ENCODE data around the gene LPP.
A peak's percentile ranks its signal among the peaks of the same experiment; 100 is the strongest.

LPP gene

DNA sequence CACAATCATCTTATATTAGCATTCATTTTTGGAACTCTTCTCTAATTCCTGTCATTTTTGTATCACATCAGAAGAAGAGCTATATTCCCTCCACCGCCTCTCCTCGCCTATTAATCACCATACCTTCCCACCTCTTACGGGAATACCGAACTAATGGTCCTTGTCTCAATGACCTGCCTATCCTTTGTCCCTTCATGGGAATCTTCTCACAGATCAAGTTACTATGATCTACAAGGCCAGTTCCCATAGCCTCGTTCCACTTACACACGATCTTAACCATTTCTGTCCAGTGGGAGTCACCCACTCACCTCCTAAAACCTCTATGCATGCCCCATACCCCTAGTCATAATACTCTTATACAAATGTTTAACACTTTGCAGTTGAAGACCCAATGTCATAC lies 675.2 kb downstream of the LPP start:
- no peak for DNase-seq

DNA sequence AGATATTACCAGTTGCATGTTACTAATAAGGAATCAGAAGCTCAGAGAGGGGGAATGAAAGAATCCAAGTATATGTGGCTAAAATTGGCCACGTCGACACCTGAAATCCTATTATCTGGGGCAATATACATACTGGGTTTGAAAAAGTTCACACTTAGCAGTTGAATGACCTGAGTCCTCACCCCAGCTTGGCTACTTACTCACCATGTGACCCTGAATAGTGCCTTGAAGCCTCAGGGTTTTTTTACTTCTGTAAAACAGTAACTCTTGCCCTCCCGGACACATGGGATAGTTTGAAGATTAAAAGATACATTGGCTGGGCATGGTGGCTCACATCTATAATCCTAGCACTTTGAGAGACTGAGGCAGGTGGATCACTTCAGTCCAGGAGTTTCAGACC lies 675.6 kb downstream of the LPP start:
- no peak for DNase-seq

GRCh38 chr3:188830893-188831292 lies 676.9 kb downstream of the LPP start:
- no peak for DNase-seq

- DNase-seq: no peak
Observed at GRCh38 chr3:188832146-188832545, 678.2 kb downstream of the LPP start.

DNA sequence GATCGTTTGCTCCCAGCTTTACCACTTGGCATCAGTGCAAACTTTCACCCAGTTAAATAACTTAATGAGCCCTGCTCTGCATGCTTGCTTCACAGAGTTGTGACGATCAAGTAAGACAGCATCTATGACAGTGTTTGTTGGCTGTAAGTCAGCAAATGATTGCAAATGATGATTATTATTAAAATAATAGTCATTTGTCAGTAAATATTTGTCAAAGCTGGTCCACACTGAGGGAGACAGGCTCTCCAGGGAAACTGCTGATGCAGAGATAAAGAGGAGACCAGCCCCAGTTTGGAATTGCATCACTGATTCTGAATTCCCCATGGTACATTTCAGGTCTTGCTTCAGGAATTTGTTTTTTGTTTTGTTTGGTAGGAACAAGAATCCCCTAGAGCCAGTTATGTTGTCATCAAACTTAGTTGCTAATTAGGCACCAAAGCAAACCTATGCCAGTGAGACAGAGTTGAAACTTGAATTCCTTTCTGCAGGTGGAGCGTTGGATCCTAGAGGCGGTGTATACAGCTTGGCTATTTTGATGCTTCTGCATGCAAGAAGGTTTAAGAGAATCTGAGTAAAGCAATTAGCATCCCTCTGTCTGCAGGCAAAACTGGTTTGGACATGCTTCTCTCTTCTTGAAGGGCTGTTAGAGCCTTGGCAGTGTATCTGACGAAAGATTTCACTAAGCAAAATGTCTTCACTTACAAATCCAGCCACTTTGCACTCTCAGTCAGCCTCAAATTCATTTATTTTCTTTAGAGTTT lies 679.2 kb downstream of the LPP start:
- no peak for DNase-seq

DNA sequence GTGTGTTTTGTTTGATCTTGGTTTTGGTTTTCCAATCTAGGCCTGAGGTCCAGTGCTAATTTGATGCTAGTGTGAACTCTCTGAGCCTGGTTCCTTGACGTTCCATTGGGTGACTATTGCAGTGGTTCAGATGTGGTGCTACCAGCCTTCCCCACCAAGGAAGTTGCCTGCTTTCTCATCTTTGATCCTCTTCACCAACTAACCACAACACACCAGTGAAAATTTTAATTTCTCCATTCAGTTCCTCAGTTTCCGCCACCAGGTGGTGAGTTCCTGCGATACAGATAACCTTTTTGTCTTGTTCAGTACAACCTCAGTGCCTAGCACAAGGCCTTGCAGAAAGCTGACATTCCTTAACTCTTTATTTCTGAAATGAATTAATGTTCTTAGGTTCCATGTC lies 680.4 kb downstream of the LPP start:
- DNase-seq: no peak

GRCh38 chr3:188839187-188839695 lies 685.3 kb downstream of the LPP start:
- no peak for DNase-seq

GRCh38 chr3:188840290-188840689 lies 686.3 kb downstream of the LPP start:
- no peak for DNase-seq

DNA sequence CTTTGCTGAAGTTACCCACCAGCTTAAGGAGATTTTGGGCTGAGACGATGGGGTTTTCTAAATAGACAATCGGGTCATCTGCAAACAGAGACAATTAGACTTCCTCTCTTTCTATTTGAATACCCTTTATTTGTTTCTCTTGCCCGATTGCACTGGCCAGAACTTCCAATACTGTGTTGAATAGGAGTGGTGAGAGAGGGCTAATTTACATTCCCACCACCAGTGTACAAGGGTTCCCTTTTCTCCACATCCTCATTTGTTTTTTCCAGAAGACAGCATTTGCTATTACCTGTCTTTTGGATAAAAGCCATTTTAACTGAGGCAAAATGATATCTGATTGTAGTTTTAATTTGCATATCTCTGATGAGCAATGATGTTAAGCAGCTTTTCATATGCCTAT lies 687.9 kb downstream of the LPP start:
- DNase-seq: peak; percentile 77 to 79

DNA sequence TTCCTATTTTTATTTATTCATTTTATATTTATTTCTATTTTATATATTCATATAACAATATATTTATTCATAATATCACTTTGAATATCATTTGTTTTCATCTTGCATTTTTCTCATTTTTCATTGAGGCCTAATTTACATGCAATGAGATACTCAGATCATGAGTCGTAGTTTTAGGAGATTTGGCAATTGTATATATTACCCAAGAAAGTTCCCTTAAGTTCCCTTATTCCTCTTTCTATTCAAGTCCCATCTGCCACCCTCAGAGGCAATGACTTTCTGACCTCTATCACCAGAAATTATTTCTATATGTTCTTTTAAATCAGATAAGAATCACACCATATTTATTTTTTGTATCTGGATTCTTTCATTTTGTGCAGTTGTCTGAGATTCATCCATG lies 688.7 kb downstream of the LPP start:
- no peak for DNase-seq

GRCh38 chr3:188844096-188844495 lies 690.1 kb downstream of the LPP start:
- DNase-seq: no peak

DNA sequence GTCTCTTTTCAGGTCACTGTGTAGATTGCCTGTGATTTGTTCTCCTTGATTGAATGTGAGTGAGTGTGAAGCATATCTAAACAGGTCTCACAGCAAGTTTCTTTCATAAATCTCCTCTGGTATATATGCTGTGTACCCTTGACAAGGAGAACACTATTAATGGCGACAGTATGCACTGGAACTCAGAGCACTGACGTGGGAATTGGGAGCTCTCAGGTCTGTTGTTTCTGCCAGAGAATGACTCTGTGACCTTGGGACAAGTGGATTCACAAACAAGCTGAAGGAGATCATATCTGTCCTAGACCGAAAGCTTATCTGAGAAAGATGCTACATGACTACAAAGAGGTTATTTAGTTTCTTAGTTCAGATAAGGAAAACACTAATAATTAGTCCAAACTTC lies 691.6 kb downstream of the LPP start:
- no peak for DNase-seq

GRCh38 chr3:188848947-188849346 lies 695.0 kb downstream of the LPP start:
- DNase-seq: no peak

DNA sequence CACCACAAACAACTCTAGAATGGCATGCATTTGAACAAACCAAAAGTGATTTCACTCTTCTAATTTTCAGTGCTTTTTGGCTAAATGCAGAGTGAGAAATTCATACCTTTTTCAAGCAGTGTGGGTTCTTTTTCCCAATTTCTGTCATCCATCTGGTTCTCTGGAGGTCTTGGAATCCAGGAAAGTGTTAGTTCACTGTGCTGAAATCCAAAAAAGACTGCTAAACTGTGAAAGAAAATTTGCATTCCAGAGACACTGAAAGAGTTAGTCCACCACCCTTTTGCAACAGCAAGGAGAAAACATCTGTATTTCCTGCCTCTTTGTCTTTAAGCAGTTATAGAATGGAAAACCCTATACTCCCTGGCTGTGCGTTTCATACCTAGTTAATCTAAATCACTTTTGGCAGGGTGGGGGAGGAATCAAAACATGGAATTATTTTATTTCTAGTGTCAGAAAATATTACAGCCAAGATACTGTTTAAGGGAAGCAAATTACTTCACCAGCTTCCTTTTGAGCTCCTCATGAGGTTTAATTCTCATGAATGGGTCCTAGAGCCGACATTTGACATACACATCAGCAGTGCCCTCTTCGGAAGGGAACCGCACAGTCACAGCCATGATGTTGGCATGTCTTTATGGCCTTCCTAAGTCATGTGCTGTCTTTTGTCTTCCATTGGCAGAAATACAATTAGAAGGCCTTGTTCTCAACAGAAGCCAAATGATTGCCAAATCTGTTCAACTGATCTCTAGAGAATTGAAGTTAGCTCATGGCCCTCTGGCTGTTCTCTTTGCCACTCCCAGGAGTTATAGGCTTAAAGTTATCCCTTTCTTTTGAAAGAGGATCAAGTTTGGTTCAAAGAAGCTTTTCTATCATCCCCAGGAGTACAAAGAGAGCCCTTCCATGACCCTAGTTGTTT lies 700.2 kb downstream of the LPP start:
- DNase-seq: no peak

- DNase-seq: no peak
Observed at GRCh38 chr3:188854772-188855149, 700.8 kb downstream of the LPP start.

- DNase-seq: no peak
Observed at GRCh38 chr3:188855675-188856074, 701.7 kb downstream of the LPP start.

GRCh38 chr3:188860147-188860546 lies 706.2 kb downstream of the LPP start:
- no peak for DNase-seq

GRCh38 chr3:188861842-188862744 lies 708.1 kb downstream of the LPP start:
- DNase-seq: no peak

DNA sequence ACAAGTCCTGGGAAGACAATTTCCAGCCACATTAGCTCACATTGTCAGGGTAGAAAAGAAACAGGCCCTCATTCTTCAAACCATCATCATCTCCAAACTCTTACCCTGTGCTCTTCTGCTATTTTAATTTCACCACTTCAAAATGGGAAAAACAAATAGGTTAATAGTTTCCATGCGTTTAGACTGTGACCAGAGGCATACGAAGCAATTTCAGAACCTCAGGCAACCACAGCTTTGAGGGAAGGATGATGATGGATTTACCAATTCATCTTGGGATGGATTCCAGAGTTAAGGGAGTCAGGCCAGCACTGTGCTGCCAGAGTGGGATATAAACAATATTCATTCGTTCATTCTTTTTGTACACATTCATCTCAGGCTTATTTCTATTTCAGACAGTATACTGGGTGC lies 710.0 kb downstream of the LPP start:
- DNase-seq: no peak

GRCh38 chr3:188867691-188868265 lies 713.8 kb downstream of the LPP start:
- no peak for DNase-seq

DNA sequence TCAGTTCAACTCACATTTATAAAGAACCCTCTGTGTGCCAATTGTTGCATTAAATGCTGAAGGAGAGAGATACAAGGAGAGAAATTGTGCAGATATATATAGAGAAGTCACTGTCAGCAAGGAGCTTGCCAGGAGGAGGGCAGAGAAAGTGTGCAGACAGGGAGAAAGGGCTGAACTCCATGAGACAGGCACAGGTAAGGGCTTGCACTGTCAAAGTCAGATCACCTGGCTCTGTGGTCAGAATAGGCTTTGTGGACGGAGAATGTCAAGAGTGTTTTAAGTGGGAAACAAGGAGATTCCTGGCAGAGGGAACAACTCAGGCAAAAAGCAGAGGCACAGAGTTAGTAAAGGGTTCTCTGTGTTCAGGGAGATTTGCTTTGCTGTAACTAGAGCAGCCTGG lies 714.8 kb downstream of the LPP start:
- no peak for DNase-seq

DNA sequence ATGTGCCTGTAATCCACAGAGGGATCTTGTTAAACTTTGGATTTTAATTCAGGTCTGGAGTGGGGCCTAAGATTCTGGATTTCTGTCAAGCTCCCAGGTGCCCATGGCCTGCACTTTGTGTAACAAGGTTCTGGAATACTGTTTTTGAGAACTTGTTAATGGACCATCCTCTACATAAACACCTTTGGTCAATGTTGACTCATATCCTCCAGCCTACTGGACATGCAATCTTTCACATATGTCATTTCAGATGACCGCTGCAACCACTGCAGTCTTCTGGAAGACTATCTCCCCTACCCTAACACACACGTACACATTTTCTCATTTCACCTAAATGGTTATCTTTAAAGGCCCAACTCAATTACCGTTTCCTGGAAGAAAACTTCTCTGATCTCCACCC lies 715.7 kb downstream of the LPP start:
- no peak for DNase-seq

DNA sequence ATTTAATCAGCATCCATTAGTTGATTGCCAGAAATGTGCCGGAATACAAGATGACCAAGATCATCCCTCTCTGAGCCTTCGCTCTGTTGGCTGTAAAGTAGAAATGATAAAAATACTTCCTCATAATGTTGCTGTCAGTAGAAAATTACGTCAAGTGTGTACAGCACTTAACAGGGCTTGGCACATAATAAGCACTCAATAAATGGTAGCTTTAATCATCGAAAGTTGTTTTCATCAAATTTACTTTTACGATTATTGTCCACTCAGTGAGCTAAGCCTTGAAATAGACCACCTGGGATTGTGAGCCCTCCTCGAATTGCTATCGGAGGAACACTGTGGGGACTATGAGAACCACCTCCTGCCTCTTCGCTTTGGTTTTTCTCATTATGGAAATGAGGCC lies 716.5 kb downstream of the LPP start:
- no peak for DNase-seq
